SK-N-SH (cell line): ENCODE data around the gene WASL.

Source experiments
- CHD2 ChIP-seq: fragments of 150-350 bp; IDR thresholded peaks from 2 replicates; pipeline ENCODE4 v1.6.1; 2018; ENCODE audit warnings: low read length; ENCODE audit not compliant: partially characterized antibody
- SMC3 ChIP-seq: IDR thresholded peaks from 2 replicates; pipeline ENCODE4 v1.6.1; 2012; ENCODE audit warnings: low read depth, low read length, improper control_type of control experiment
- TAF1 ChIP-seq: IDR thresholded peaks from 2 replicates; pipeline ENCODE4 v1.6.1; 2012; ENCODE audit warnings: low read depth, mild to moderate bottlenecking, low read length, moderate library complexity, borderline replicate concordance
- YY1 ChIP-seq: IDR thresholded peaks from 2 replicates; pipeline ENCODE4 v1.4.0; 2012; ENCODE audit warnings: low read depth, mild to moderate bottlenecking
- TF ChIP-seq, protein P1 (sequence below): fragments of 200-600 bp; sonication (generic); IDR thresholded peaks from 2 replicates; pipeline ENCODE4 v1.6.1; 2017; ENCODE audit warnings: antibody characterized with exemption, mild to moderate bottlenecking, moderate library complexity

DNA sequence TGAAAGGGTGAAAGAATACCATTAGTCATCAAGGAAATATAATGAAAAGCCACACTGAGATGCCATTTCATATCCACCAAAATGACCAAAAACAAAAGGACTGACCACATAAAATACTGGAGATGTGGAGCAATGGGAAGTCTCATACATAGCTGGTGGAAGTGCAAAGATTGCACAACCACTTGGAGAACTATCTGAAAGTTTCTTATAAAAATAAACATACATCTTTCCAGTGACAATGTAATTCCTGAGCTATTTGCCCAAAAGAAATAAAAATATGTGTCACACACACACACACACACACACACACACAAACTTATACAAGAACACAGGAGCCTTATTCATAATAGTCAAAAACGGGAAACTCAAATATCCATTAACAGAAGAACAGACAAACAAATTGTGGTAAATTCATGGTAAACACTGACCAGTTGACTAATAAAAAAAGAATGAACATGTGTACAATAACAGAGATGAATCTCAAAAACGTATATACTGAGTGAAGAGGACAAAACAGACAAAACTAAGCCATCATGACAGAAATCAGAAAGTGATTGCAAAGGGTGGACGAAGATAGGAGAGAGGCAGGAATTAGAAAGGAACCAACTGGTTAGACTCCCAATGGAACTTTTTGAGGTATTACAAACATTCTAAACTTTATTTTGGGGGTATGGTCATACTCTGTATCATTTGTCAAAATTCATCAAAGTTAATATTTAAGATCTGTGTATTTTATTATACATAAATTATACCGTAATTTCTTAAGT, 21.5 kb downstream of the WASL start:
- TF ChIP-seq SMC3 (no peak), YY1 (no peak), TAF1 (no peak), CHD2 (no peak)
- TF ChIP-seq, protein P1, sequence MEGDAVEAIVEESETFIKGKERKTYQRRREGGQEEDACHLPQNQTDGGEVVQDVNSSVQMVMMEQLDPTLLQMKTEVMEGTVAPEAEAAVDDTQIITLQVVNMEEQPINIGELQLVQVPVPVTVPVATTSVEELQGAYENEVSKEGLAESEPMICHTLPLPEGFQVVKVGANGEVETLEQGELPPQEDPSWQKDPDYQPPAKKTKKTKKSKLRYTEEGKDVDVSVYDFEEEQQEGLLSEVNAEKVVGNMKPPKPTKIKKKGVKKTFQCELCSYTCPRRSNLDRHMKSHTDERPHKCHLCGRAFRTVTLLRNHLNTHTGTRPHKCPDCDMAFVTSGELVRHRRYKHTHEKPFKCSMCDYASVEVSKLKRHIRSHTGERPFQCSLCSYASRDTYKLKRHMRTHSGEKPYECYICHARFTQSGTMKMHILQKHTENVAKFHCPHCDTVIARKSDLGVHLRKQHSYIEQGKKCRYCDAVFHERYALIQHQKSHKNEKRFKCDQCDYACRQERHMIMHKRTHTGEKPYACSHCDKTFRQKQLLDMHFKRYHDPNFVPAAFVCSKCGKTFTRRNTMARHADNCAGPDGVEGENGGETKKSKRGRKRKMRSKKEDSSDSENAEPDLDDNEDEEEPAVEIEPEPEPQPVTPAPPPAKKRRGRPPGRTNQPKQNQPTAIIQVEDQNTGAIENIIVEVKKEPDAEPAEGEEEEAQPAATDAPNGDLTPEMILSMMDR: no peak
